Measurements from ENCODE around the gene ADGRL3. TPM values are rescaled to one million over a fixed set of nuclear protein-coding genes. Genes with fewer than 3 reads are reported as not detected.

ADGRL3 gene
- total and polyA plus RNA-seq, 4 donors = 0.39 to 59.9 (median 2.9) TPM

- TF ChIP-seq CTCF (IDR thresholded peaks at IDR 0.05; ENCODE audit: control extremely low read depth, extremely low read depth) = no peak
- WGBS, 2 donors = 8 to 11% methylated on average over 4 to 9 of the region's 9 CpGs
- Histone ChIP-seq H3K27me3 (ENCODE audit: control insufficient read depth in 3 of 3, insufficient read depth in 3 of 3, low read length in 2 of 3) (peaks cover 0 to 12% (median 9%) of the 10 kb centered on the region in 3 donors), H3K9me3 (ENCODE audit: control insufficient read depth in 4 of 4, insufficient read depth in 3 of 4, low read length in 3 of 4) (peaks cover 0 to 2% (median 0%) of the 10 kb centered on the region in 4 donors), H3K4me1 (ENCODE audit: control insufficient read depth in 5 of 5, insufficient read depth in 5 of 5, low read length in 5 of 5) (peaks cover 0 to 14% (median 5%) of the 10 kb centered on the region in 5 donors), H3K27ac (ENCODE audit: low read depth in 1 of 2, low read length in 1 of 2) (no peak overlapping the region), H3K9ac (ENCODE audit: insufficient read depth in 1 of 2, low read length in 2 of 2) (no peak overlapping the region), H3K36me3 (ENCODE audit: control insufficient read depth in 4 of 4, insufficient read depth in 4 of 4, low read length in 4 of 4) (no peaks in the 10 kb centered on the region), H3K4me3 (no peak overlapping the region)
- no peak for ATAC-seq (ENCODE audit: insufficient read depth, low FRiP score)
- DNase-seq = no peak
Measured at GRCh38 chr4:61199873-61200186, 296 bp upstream of the ADGRL3 start.

GRCh38 chr4:61200916-61201526 is 895 bp downstream of the ADGRL3 start:
- WGBS, 2 donors = 1% methylated on average over 41 of the region's 41 CpGs
- peak overlapping the region in 1 of 2 donors; percentile 17 for H3K27ac ChIP-seq (ENCODE audit: low read depth in 1 of 2, low read length in 1 of 2)
- no peak for TF ChIP-seq CTCF (IDR thresholded peaks at IDR 0.05; ENCODE audit: control extremely low read depth, extremely low read depth)
- H3K36me3 ChIP-seq (ENCODE audit: control insufficient read depth in 4 of 4, insufficient read depth in 4 of 4, low read length in 4 of 4) = no peaks in the 10 kb centered on the region
- peak overlapping the region; percentile 31 to 65 for H3K9ac ChIP-seq (ENCODE audit: insufficient read depth in 1 of 2, low read length in 2 of 2)
- no peak for ATAC-seq (ENCODE audit: insufficient read depth, low FRiP score)
- peak; percentile 67 to 77 (median 75) for DNase-seq
- peaks cover 0 to 14% (median 5%) of the 10 kb centered on the region in 5 donors for H3K4me1 ChIP-seq (ENCODE audit: control insufficient read depth in 5 of 5, insufficient read depth in 5 of 5, low read length in 5 of 5)
- H3K4me3 ChIP-seq = peak overlapping the region; percentile 16
- peaks cover 0 to 12% (median 9%) of the 10 kb centered on the region in 3 donors for H3K27me3 ChIP-seq (ENCODE audit: control insufficient read depth in 3 of 3, insufficient read depth in 3 of 3, low read length in 2 of 3)
- peaks cover 0 to 2% (median 0%) of the 10 kb centered on the region in 4 donors for H3K9me3 ChIP-seq (ENCODE audit: control insufficient read depth in 4 of 4, insufficient read depth in 3 of 4, low read length in 3 of 4)

- no peak for DNase-seq
- Histone ChIP-seq H3K27me3 (ENCODE audit: control insufficient read depth in 3 of 3, insufficient read depth in 3 of 3, low read length in 2 of 3) (peaks cover 0 to 12% (median 9%) of the 10 kb centered on the region in 3 donors), H3K4me3 (peak overlapping the region; percentile 16), H3K9me3 (ENCODE audit: control insufficient read depth in 4 of 4, insufficient read depth in 3 of 4, low read length in 3 of 4) (peaks cover 0 to 2% (median 0%) of the 10 kb centered on the region in 4 donors), H3K4me1 (ENCODE audit: control insufficient read depth in 5 of 5, insufficient read depth in 5 of 5, low read length in 5 of 5) (peaks cover 0 to 14% (median 5%) of the 10 kb centered on the region in 5 donors), H3K27ac (ENCODE audit: low read depth in 1 of 2, low read length in 1 of 2) (no peak overlapping the region), H3K9ac (ENCODE audit: insufficient read depth in 1 of 2, low read length in 2 of 2) (peak overlapping the region; percentile 31 to 67), H3K36me3 (ENCODE audit: control insufficient read depth in 4 of 4, insufficient read depth in 4 of 4, low read length in 4 of 4) (no peaks in the 10 kb centered on the region)
- 0 to 1% methylated on average over 28 of the region's 28 CpGs for WGBS, 2 donors
- TF ChIP-seq CTCF (IDR thresholded peaks at IDR 0.05; ENCODE audit: control extremely low read depth, extremely low read depth) = no peak
- ATAC-seq (ENCODE audit: insufficient read depth, low FRiP score) = no peak
Measured at GRCh38 chr4:61201561-61201960, 1.4 kb downstream of the ADGRL3 start.
